ENCODE measurements around the gene RTN4RL2.

DNA sequence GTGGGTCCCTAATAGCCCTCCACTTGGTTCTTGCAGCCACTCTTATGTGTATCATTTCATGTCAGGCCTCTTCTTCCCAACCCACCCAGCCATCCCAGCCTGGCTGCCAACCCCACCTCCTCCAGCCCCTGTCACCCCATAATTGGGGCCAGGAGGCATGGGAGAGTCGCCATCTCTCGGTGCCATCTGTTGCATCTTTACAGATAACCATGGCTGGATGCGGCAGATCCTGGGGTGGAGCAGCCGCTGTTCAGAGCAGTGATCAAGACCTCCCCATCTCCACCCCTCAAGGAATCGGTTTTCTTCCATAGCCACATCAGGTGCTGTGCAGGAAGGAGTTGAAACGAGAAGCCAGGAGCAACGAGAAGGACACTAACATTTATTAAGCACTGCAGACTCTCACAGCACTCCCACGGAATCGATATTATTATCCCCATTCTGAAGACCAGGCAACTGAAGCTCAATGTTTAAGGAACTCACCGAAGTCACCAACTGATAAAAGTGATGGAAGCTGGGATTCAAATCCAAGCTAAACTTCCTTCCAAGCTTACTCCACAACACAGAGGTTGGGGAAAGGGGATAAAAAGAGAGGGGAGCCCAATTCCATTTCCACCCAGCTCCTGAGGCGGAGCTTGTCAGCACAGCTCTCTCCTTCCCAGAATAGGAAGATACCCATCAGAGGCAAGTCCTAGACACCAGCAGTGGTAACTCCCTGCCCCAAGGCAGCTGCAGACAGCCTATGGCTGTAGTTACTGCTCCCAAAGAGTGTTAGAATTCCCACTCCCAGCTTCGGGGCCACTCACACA, 52.5 kb downstream of the RTN4RL2 start:
- TF ChIP-seq POLR2A (IDR thresholded peaks at IDR 0.05): no peak
- TF ChIP-seq, protein P1, sequence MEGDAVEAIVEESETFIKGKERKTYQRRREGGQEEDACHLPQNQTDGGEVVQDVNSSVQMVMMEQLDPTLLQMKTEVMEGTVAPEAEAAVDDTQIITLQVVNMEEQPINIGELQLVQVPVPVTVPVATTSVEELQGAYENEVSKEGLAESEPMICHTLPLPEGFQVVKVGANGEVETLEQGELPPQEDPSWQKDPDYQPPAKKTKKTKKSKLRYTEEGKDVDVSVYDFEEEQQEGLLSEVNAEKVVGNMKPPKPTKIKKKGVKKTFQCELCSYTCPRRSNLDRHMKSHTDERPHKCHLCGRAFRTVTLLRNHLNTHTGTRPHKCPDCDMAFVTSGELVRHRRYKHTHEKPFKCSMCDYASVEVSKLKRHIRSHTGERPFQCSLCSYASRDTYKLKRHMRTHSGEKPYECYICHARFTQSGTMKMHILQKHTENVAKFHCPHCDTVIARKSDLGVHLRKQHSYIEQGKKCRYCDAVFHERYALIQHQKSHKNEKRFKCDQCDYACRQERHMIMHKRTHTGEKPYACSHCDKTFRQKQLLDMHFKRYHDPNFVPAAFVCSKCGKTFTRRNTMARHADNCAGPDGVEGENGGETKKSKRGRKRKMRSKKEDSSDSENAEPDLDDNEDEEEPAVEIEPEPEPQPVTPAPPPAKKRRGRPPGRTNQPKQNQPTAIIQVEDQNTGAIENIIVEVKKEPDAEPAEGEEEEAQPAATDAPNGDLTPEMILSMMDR (IDR thresholded peaks at IDR 0.05): no peak
